ENCODE results near the gene SMCP. TPM values are rescaled to one million over a fixed set of nuclear protein-coding genes. Genes with fewer than 3 reads are reported as not detected.

The SMCP gene
- total and polyA plus RNA-seq, 4 donors = not detected

GRCh38 chr1:152917794-152918193 lies 39.7 kb downstream of the SMCP start (continued):
- TF ChIP-seq RXRA (IDR thresholded peaks at IDR 0.05) = no peak

GRCh38 chr1:152919071-152919470 lies 40.9 kb downstream of the SMCP start:
- no peak overlapping the region for H3K4me3 ChIP-seq (ENCODE audit: low read depth in 1 of 3, low read length in 3 of 3)
- H3K27ac ChIP-seq (ENCODE audit: low read depth in 1 of 2, low read length in 2 of 2) = no peak overlapping the region
- no peaks in the 10 kb centered on the region for H3K27me3 ChIP-seq (ENCODE audit: control insufficient read depth in 4 of 4, insufficient read depth in 4 of 4, low read length in 3 of 4)
- no peak for DNase-seq (ENCODE audit: low spot score)
- no peaks in the 10 kb centered on the region for H3K4me1 ChIP-seq (ENCODE audit: control insufficient read depth in 4 of 4, insufficient read depth in 4 of 4, low read length in 3 of 4)
- no peaks in the 10 kb centered on the region for H3K36me3 ChIP-seq (ENCODE audit: control insufficient read depth in 4 of 4, insufficient read depth in 3 of 4, low read depth in 1 of 4, low read length in 3 of 4)
- H3K9me3 ChIP-seq (ENCODE audit: control insufficient read depth in 4 of 4, low read length in 3 of 4) = no peaks in the 10 kb centered on the region
- no peak overlapping the region for H3K9ac ChIP-seq (ENCODE audit: low read depth in 1 of 2, low read length in 2 of 2)
- TF ChIP-seq REST (IDR thresholded peaks at IDR 0.05) = no peak
- no peak for TF ChIP-seq CTCF (IDR thresholded peaks at IDR 0.05; ENCODE audit: low read depth, low read length, missing input control)
- TF ChIP-seq ATF3 (IDR thresholded peaks at IDR 0.05) = no peak
- TF ChIP-seq MAX (IDR thresholded peaks at IDR 0.05) = no peak
- TF ChIP-seq EGR1 (IDR thresholded peaks at IDR 0.05; ENCODE audit: low read depth in 2 of 2) = no peak
- TF ChIP-seq HNF4G (IDR thresholded peaks at IDR 0.05) = no peak
- no peak for TF ChIP-seq FOXA2 (IDR thresholded peaks at IDR 0.05)
- no peak for TF ChIP-seq GABPA (IDR thresholded peaks at IDR 0.05 in 1 of 2, conservative IDR thresholded peaks at IDR 0.05 in 1 of 2)

GRCh38 chr1:152924191-152924590 lies 46.1 kb downstream of the SMCP start:
- Histone ChIP-seq H3K4me3 (ENCODE audit: low read depth in 1 of 3, low read length in 3 of 3) (no peak overlapping the region), H3K27me3 (ENCODE audit: control insufficient read depth in 4 of 4, insufficient read depth in 4 of 4, low read length in 3 of 4) (no peaks in the 10 kb centered on the region), H3K27ac (ENCODE audit: low read depth in 1 of 2, low read length in 2 of 2) (no peak overlapping the region), H3K9me3 (ENCODE audit: control insufficient read depth in 4 of 4, low read length in 3 of 4) (no peaks in the 10 kb centered on the region), H3K36me3 (ENCODE audit: control insufficient read depth in 4 of 4, insufficient read depth in 3 of 4, low read depth in 1 of 4, low read length in 3 of 4) (no peaks in the 10 kb centered on the region), H3K4me1 (ENCODE audit: control insufficient read depth in 4 of 4, insufficient read depth in 4 of 4, low read length in 3 of 4) (peaks cover 0 to 6% (median 2%) of the 10 kb centered on the region in 4 donors), H3K9ac (ENCODE audit: low read depth in 1 of 2, low read length in 2 of 2) (no peak overlapping the region)
- TF ChIP-seq JUND (IDR thresholded peaks at IDR 0.05) (no peak), CTCF (IDR thresholded peaks at IDR 0.05; ENCODE audit: low read depth, low read length, missing input control) (no peak), RAD21 (IDR thresholded peaks at IDR 0.05) (no peak), RXRA (IDR thresholded peaks at IDR 0.05) (no peak), YY1 (IDR thresholded peaks at IDR 0.05) (no peak), GABPA (IDR thresholded peaks at IDR 0.05 in 1 of 2, conservative IDR thresholded peaks at IDR 0.05 in 1 of 2) (no peak), ZBTB33 (IDR thresholded peaks at IDR 0.05) (no peak), TAF1 (conservative IDR thresholded peaks at IDR 0.05) (no peak)
- 45% methylated on average over 2 of the region's 2 CpGs for WGBS
- no peak for DNase-seq (ENCODE audit: low spot score)

All from liver (tissue), 9 donors.